Measurements from ENCODE around the gene ACADM.

DNA sequence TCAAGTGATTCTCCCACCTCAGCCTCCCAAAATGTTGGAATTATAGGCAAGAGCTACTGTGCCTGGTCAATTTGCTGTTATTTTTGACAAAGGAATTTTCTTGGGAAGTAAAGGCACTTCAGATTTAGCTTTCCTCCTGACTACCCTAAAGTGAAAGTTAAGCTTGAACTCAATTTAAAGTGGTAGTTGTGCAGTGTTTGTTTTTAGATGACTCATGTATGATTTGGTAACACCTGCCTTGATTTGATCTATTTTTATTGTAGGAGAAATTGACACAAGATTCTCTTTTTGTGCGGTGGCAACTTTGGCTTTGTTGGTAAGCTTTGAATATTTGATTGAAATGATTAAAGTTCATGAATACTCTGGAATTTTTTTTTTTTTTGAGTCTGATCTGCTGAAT is 66.5 kb downstream of the ACADM start:
- TF ChIP-seq, protein P1, sequence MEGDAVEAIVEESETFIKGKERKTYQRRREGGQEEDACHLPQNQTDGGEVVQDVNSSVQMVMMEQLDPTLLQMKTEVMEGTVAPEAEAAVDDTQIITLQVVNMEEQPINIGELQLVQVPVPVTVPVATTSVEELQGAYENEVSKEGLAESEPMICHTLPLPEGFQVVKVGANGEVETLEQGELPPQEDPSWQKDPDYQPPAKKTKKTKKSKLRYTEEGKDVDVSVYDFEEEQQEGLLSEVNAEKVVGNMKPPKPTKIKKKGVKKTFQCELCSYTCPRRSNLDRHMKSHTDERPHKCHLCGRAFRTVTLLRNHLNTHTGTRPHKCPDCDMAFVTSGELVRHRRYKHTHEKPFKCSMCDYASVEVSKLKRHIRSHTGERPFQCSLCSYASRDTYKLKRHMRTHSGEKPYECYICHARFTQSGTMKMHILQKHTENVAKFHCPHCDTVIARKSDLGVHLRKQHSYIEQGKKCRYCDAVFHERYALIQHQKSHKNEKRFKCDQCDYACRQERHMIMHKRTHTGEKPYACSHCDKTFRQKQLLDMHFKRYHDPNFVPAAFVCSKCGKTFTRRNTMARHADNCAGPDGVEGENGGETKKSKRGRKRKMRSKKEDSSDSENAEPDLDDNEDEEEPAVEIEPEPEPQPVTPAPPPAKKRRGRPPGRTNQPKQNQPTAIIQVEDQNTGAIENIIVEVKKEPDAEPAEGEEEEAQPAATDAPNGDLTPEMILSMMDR (IDR thresholded peaks at IDR 0.05): no peak
- no peak for TF ChIP-seq POLR2A (IDR thresholded peaks at IDR 0.05)
